ENCODE data around the gene FCRL3.

DNA sequence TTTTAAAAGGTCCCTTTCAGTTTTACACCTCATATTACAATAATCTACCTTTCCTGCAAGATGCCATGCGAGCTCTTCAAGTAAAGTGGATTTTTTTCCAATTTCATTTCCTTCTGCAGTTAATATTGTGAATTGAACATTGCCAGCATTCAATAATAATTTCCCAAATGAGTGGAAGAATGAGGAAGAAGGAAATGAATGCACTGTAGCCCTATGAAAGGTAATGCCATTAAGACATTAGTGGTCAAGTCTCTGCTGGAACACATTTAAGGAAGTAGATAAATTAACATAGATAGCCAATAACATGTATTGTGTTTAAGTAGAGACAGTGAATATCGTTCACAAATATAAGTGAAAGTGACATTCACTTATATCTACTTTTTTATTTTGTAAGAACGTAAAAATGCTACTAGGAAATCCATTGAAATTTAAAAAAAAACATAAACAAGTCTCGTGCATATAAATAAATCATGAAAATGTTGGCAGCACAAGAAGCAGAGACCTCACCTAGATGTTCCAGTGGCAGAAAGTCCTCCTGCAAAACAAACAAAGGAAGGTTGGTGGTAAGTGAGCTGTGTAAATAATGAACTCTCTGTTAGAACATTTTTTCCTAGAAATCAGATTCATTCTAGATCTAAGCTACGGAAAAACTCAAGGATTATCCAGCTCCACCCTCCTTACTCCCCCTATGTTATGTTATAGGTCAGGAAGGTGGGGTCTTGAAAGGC lies 17.7 kb downstream of the FCRL3 start:
- TF ChIP-seq, protein P1, sequence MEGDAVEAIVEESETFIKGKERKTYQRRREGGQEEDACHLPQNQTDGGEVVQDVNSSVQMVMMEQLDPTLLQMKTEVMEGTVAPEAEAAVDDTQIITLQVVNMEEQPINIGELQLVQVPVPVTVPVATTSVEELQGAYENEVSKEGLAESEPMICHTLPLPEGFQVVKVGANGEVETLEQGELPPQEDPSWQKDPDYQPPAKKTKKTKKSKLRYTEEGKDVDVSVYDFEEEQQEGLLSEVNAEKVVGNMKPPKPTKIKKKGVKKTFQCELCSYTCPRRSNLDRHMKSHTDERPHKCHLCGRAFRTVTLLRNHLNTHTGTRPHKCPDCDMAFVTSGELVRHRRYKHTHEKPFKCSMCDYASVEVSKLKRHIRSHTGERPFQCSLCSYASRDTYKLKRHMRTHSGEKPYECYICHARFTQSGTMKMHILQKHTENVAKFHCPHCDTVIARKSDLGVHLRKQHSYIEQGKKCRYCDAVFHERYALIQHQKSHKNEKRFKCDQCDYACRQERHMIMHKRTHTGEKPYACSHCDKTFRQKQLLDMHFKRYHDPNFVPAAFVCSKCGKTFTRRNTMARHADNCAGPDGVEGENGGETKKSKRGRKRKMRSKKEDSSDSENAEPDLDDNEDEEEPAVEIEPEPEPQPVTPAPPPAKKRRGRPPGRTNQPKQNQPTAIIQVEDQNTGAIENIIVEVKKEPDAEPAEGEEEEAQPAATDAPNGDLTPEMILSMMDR (IDR thresholded peaks at IDR 0.05; ENCODE audit: low read depth, low read length, poor library complexity, severe bottlenecking), result no peak
- no peak for TF ChIP-seq EZH2phosphoT487 (IDR thresholded peaks at IDR 0.05; ENCODE audit: borderline replicate concordance, low read length)

Data from DOHH2 (cell line).